ENCODE measurements around the gene DNAI1.

The DNAI1 gene

GRCh38 chr9:34485822-34486221 lies 27.2 kb downstream of the DNAI1 start:
- no peak overlapping the region for H3K18ac ChIP-seq (ENCODE audit: low read length)
- H2BK15ac ChIP-seq (ENCODE audit: low read length): no peak overlapping the region
- H3K23ac ChIP-seq (ENCODE audit: low read depth, low read length, poor library complexity): no peak overlapping the region
- H2BK12ac ChIP-seq (ENCODE audit: low read length): no peak overlapping the region
- H3K79me1 ChIP-seq (ENCODE audit: low read depth, low read length): no peaks in the 10 kb centered on the region
- H2AFZ ChIP-seq (ENCODE audit: low read length): no peak overlapping the region
- H3K9me3 ChIP-seq (replicated peaks in 1 of 2; ENCODE audit: control insufficient read depth in 2 of 2, insufficient read depth in 1 of 2, low read depth in 1 of 2, low read length in 2 of 2): no peaks in the 10 kb centered on the region
- no peak overlapping the region for H3K4me2 ChIP-seq (ENCODE audit: insufficient read depth, low read length, poor library complexity, severe bottlenecking)
- H2AK5ac ChIP-seq (ENCODE audit: low read depth, low read length): no peak overlapping the region
- no peak overlapping the region for H3K27ac ChIP-seq (replicated peaks; ENCODE audit: low read length)
- no peak overlapping the region for H3K9ac ChIP-seq (ENCODE audit: low read depth, low read length, poor library complexity)
- no CpG with 5 or more reads among the region's 6 CpGs for WGBS, 2 donors (ENCODE audit: extremely low coverage in 2 of 2, insufficient read length in 2 of 2, insufficient replicate concordance in 1 of 2)
- no peak overlapping the region for H2BK120ac ChIP-seq (ENCODE audit: low read depth, low read length)
- H3K4me1 ChIP-seq (ENCODE audit: control insufficient read depth in 2 of 2, insufficient read depth in 1 of 2, low read depth in 1 of 2, low read length in 2 of 2): peaks cover 0 to 14% of the 10 kb centered on the region in 2 donors
- H4K8ac ChIP-seq (ENCODE audit: low read depth, low read length): no peak overlapping the region
- no peaks in the 10 kb centered on the region for H3K27me3 ChIP-seq (ENCODE audit: control insufficient read depth in 3 of 3, insufficient read depth in 3 of 3, low read depth in 1 of 3, low read length in 3 of 3)
- H4K91ac ChIP-seq (ENCODE audit: low read depth, low read length, poor library complexity): no peak overlapping the region
- no peak overlapping the region for H3K4ac ChIP-seq (ENCODE audit: low read length)
- H3K4me3 ChIP-seq (ENCODE audit: low read length in 2 of 2): no peak overlapping the region
- no peaks in the 10 kb centered on the region for H3K36me3 ChIP-seq (replicated peaks in 1 of 2; ENCODE audit: control insufficient read depth in 2 of 2, insufficient read depth in 2 of 2, low read length in 2 of 2)
- no peak overlapping the region for H3K14ac ChIP-seq (ENCODE audit: low read length)
- H2BK5ac ChIP-seq (ENCODE audit: low read length): no peak overlapping the region
- no peak for DNase-seq (ENCODE audit: low spot score)

- no CpG with 5 or more reads among the region's 3 CpGs for WGBS, 2 donors (ENCODE audit: extremely low coverage in 2 of 2, insufficient read length in 2 of 2, insufficient replicate concordance in 1 of 2)
- no peak overlapping the region for H2AK5ac ChIP-seq (ENCODE audit: low read depth, low read length)
- H3K4me1 ChIP-seq (ENCODE audit: control insufficient read depth in 2 of 2, insufficient read depth in 1 of 2, low read depth in 1 of 2, low read length in 2 of 2): peaks cover 0 to 14% of the 10 kb centered on the region in 2 donors
- no peaks in the 10 kb centered on the region for H3K27me3 ChIP-seq (ENCODE audit: control insufficient read depth in 3 of 3, insufficient read depth in 3 of 3, low read depth in 1 of 3, low read length in 3 of 3)
- no peak overlapping the region for H2BK120ac ChIP-seq (ENCODE audit: low read depth, low read length)
- no peak overlapping the region for H2BK12ac ChIP-seq (ENCODE audit: low read length)
- no peak overlapping the region for H3K18ac ChIP-seq (ENCODE audit: low read length)
- no peak overlapping the region for H3K4me3 ChIP-seq (ENCODE audit: low read length in 2 of 2)
- H3K79me1 ChIP-seq (ENCODE audit: low read depth, low read length): no peaks in the 10 kb centered on the region
- DNase-seq (ENCODE audit: low spot score): no peak
- no peak overlapping the region for H3K23ac ChIP-seq (ENCODE audit: low read depth, low read length, poor library complexity)
- H4K91ac ChIP-seq (ENCODE audit: low read depth, low read length, poor library complexity): no peak overlapping the region
- H2BK5ac ChIP-seq (ENCODE audit: low read length): no peak overlapping the region
- H3K4me2 ChIP-seq (ENCODE audit: insufficient read depth, low read length, poor library complexity, severe bottlenecking): no peak overlapping the region
- H2AFZ ChIP-seq (ENCODE audit: low read length): no peak overlapping the region
- no peak overlapping the region for H3K9ac ChIP-seq (ENCODE audit: low read depth, low read length, poor library complexity)
- H3K9me3 ChIP-seq (replicated peaks in 1 of 2; ENCODE audit: control insufficient read depth in 2 of 2, insufficient read depth in 1 of 2, low read depth in 1 of 2, low read length in 2 of 2): no peaks in the 10 kb centered on the region
- no peak overlapping the region for H3K14ac ChIP-seq (ENCODE audit: low read length)
- H3K4ac ChIP-seq (ENCODE audit: low read length): no peak overlapping the region
- H4K8ac ChIP-seq (ENCODE audit: low read depth, low read length): no peak overlapping the region
- H2BK15ac ChIP-seq (ENCODE audit: low read length): no peak overlapping the region
- no peaks in the 10 kb centered on the region for H3K36me3 ChIP-seq (replicated peaks in 1 of 2; ENCODE audit: control insufficient read depth in 2 of 2, insufficient read depth in 2 of 2, low read length in 2 of 2)
- no peak overlapping the region for H3K27ac ChIP-seq (replicated peaks; ENCODE audit: low read length)
These were observed 28.0 kb downstream of the DNAI1 start for GRCh38 chr9:34486572-34486971.

GRCh38 chr9:34490360-34490759 lies 31.8 kb downstream of the DNAI1 start:
- no peak overlapping the region for H3K14ac ChIP-seq (ENCODE audit: low read length)
- no peaks in the 10 kb centered on the region for H3K27me3 ChIP-seq (ENCODE audit: control insufficient read depth in 3 of 3, insufficient read depth in 3 of 3, low read depth in 1 of 3, low read length in 3 of 3)
- no peaks in the 10 kb centered on the region for H3K9me3 ChIP-seq (replicated peaks in 1 of 2; ENCODE audit: control insufficient read depth in 2 of 2, insufficient read depth in 1 of 2, low read depth in 1 of 2, low read length in 2 of 2)
- no peaks in the 10 kb centered on the region for H3K36me3 ChIP-seq (replicated peaks in 1 of 2; ENCODE audit: control insufficient read depth in 2 of 2, insufficient read depth in 2 of 2, low read length in 2 of 2)
- H2BK5ac ChIP-seq (ENCODE audit: low read length): no peak overlapping the region
- H2AFZ ChIP-seq (ENCODE audit: low read length): no peak overlapping the region
- H3K18ac ChIP-seq (ENCODE audit: low read length): no peak overlapping the region
- H4K8ac ChIP-seq (ENCODE audit: low read depth, low read length): no peak overlapping the region
- H3K4me1 ChIP-seq (ENCODE audit: control insufficient read depth in 2 of 2, insufficient read depth in 1 of 2, low read depth in 1 of 2, low read length in 2 of 2): peaks cover 0 to 5% of the 10 kb centered on the region in 2 donors
- no peak overlapping the region for H3K9ac ChIP-seq (ENCODE audit: low read depth, low read length, poor library complexity)
- H3K4me3 ChIP-seq (ENCODE audit: low read length in 2 of 2): no peak overlapping the region
- WGBS, 2 donors (ENCODE audit: extremely low coverage in 2 of 2, insufficient read length in 2 of 2, insufficient replicate concordance in 1 of 2): no CpG with 5 or more reads among the region's 1 CpG
- no peak for DNase-seq (ENCODE audit: low spot score)
- no peak overlapping the region for H2BK15ac ChIP-seq (ENCODE audit: low read length)
- H2AK5ac ChIP-seq (ENCODE audit: low read depth, low read length): no peak overlapping the region
- no peak overlapping the region for H2BK12ac ChIP-seq (ENCODE audit: low read length)
- H4K91ac ChIP-seq (ENCODE audit: low read depth, low read length, poor library complexity): no peak overlapping the region
- no peak overlapping the region for H3K4me2 ChIP-seq (ENCODE audit: insufficient read depth, low read length, poor library complexity, severe bottlenecking)
- no peak overlapping the region for H2BK120ac ChIP-seq (ENCODE audit: low read depth, low read length)
- H3K23ac ChIP-seq (ENCODE audit: low read depth, low read length, poor library complexity): no peak overlapping the region
- H3K4ac ChIP-seq (ENCODE audit: low read length): no peak overlapping the region
- no peaks in the 10 kb centered on the region for H3K79me1 ChIP-seq (ENCODE audit: low read depth, low read length)
- no peak overlapping the region for H3K27ac ChIP-seq (replicated peaks; ENCODE audit: low read length)

- Histone ChIP-seq H3K23ac (ENCODE audit: low read depth, low read length, poor library complexity) (no peak overlapping the region), H3K9ac (ENCODE audit: low read depth, low read length, poor library complexity) (no peak overlapping the region), H2BK120ac (ENCODE audit: low read depth, low read length) (no peak overlapping the region), H3K79me1 (ENCODE audit: low read depth, low read length) (no peaks in the 10 kb centered on the region), H3K27ac (replicated peaks; ENCODE audit: low read length) (no peak overlapping the region), H3K36me3 (replicated peaks in 1 of 2; ENCODE audit: control insufficient read depth in 2 of 2, insufficient read depth in 2 of 2, low read length in 2 of 2) (no peaks in the 10 kb centered on the region), H3K27me3 (ENCODE audit: control insufficient read depth in 3 of 3, insufficient read depth in 3 of 3, low read depth in 1 of 3, low read length in 3 of 3) (no peaks in the 10 kb centered on the region), H2AFZ (ENCODE audit: low read length) (no peak overlapping the region), H4K91ac (ENCODE audit: low read depth, low read length, poor library complexity) (no peak overlapping the region), H3K14ac (ENCODE audit: low read length) (no peak overlapping the region), H3K4me1 (ENCODE audit: control insufficient read depth in 2 of 2, insufficient read depth in 1 of 2, low read depth in 1 of 2, low read length in 2 of 2) (peaks cover 0 to 2% of the 10 kb centered on the region in 2 donors), H3K4ac (ENCODE audit: low read length) (no peak overlapping the region), H3K4me2 (ENCODE audit: insufficient read depth, low read length, poor library complexity, severe bottlenecking) (no peak overlapping the region), H3K4me3 (ENCODE audit: low read length in 2 of 2) (no peak overlapping the region), H3K9me3 (replicated peaks in 1 of 2; ENCODE audit: control insufficient read depth in 2 of 2, insufficient read depth in 1 of 2, low read depth in 1 of 2, low read length in 2 of 2) (no peaks in the 10 kb centered on the region), H4K8ac (ENCODE audit: low read depth, low read length) (no peak overlapping the region), H2AK5ac (ENCODE audit: low read depth, low read length) (no peak overlapping the region), H3K18ac (ENCODE audit: low read length) (no peak overlapping the region), H2BK5ac (ENCODE audit: low read length) (no peak overlapping the region), H2BK12ac (ENCODE audit: low read length) (no peak overlapping the region), H2BK15ac (ENCODE audit: low read length) (no peak overlapping the region)
- DNase-seq (ENCODE audit: low spot score): no peak
- no CpG with 5 or more reads among the region's 3 CpGs for WGBS, 2 donors (ENCODE audit: extremely low coverage in 2 of 2, insufficient read length in 2 of 2, insufficient replicate concordance in 1 of 2)
These were observed 32.2 kb downstream of the DNAI1 start for GRCh38 chr9:34490760-34491159.
